ENCODE data around the gene EVPLL.

GRCh38 chr17:18363101-18364049 is 14.2 kb upstream of the EVPLL start, which contains the start of gene SHMT1:
- TF ChIP-seq CTCF (conservative IDR thresholded peaks at IDR 0.05) (no peak), ZFX (IDR thresholded peaks at IDR 0.05) (no peak; the same call in 1 of the 2 replicates)
